Ishikawa (cell line): ENCODE data around the gene NMRAL1.

Experiments used
- CREB1 ChIP-seq: IDR thresholded peaks from 2 replicates; pipeline ENCODE4 v1.6.1; 2012; ENCODE audit warnings: low read depth
- NFIC ChIP-seq: IDR thresholded peaks from 2 replicates; pipeline ENCODE4 v1.6.1; 2012
- RAD21 ChIP-seq: IDR thresholded peaks from 2 replicates; pipeline ENCODE4 v1.6.1; 2012; ENCODE audit warnings: low read depth
- TEAD4 ChIP-seq: IDR thresholded peaks from 2 replicates; pipeline ENCODE4 v1.6.1; 2012

- TF ChIP-seq NFIC (no peak), TEAD4 (peak; percentile 74), RAD21 (no peak), CREB1 (no peak)
These were observed 25.8 kb upstream of the NMRAL1 start for GRCh38 chr16:4500272-4500671.
